Measurements from ENCODE around the gene TRAPPC3.

GRCh38 chr1:36128126-36128904, 21.0 kb downstream of the TRAPPC3 start:
- TF ChIP-seq CTCF (IDR thresholded peaks at IDR 0.05): no peak
- TF ChIP-seq POLR2AphosphoS5 (IDR thresholded peaks at IDR 0.05; ENCODE audit: insufficient read depth in 1 of 2, low read depth in 1 of 2): no peak

Measured in vagina (tissue), 2 donors.